CMK (cell line): ENCODE measurements around the gene OR6B1.

ENCODE experiments used
- DNase-seq: peaks from one replicate; pipeline ENCODE4 v3.0.0-alpha.2; 2010; ENCODE audit warnings: low read depth

Gene OR6B1

DNA sequence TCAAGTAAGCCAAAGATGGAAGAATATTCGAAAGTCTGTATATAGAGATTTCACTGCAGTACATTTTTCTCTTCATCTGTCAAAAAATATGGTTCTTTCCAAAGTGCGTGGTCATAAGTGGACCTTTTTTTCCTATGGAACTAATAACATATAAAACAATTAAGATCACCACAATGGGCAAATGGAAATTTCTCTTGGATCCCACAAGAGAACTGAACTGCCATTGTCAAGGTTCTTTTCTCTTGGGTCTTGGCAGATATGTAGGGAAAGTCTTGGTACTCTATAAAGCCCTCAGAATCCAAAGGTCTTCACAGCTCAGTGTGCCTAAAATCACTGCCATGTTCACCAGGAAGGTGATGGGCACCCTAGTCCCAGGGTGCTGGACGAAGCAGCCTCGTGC lies at the start of gene OR6B1:
Gene OR6B1, plus strand, starts transcription at position 301 of the 400 bp plus-strand sequence. CDS start 3,677 bp downstream, outside the sequence.
- DNase-seq: no peak

DNA sequence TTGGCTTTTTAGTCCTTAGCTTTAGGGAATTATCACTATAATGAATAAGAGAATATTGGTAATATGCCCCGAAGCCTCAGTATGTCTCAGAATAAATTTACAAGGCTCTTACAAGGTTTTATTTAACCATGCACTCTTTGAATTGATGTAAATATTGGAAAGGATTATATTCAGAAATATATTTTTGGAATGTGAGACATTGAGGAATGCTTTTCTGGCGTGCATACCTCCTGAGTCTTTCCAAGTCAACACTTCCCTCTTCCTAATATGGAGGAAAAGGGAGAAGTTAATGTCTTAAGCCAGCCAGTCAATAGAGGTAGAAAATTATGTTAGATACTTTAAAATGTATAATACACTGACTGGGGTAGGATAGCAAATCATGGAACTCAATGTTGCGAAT lies 46.7 kb upstream of the OR6B1 start:
- DNase-seq: no peak

DNA sequence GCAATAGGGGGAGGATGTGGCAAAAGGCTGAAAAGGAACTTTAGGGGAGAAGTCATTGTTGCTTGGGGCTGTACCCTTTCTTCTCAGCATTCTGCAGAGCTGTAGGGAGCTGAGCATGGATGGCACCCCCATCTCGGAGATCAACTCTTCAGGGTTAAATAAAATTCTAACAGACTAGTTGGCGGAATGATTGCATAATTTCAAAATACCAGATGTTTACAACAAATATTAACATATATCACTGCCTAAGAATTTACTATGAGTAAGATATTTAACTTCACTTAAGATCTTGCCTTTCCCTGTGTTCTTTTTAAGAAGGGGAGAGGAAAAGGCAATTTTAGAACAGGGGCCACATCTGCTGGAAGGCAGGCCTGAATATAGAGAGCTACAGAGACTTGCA lies 46.0 kb upstream of the OR6B1 start:
- DNase-seq: no peak

DNA sequence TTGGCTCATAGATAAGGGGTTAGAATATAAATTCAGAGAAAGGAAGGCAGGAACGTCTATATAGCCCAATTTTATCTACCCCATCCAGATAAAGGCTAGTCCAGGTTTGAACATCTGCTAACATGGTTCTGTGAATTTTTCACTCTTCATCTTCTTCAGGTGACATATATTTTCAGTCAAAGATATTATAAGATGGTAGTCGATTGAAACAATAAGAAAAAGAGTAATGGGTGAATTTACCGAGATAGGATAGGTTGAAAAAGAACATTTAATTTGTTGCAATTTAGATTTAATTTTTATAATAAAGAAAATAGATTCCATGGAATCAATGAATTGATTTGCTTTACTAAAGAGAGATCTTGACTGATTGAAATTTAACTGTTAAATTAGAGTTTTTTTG lies 45.6 kb upstream of the OR6B1 start, which contains the start of gene OR2F1:
Gene OR2F1, plus strand, starts transcription at position 301 of the 400 bp plus-strand sequence. CDS start 5,127 bp downstream, outside the sequence.
- DNase-seq: no peak

DNA sequence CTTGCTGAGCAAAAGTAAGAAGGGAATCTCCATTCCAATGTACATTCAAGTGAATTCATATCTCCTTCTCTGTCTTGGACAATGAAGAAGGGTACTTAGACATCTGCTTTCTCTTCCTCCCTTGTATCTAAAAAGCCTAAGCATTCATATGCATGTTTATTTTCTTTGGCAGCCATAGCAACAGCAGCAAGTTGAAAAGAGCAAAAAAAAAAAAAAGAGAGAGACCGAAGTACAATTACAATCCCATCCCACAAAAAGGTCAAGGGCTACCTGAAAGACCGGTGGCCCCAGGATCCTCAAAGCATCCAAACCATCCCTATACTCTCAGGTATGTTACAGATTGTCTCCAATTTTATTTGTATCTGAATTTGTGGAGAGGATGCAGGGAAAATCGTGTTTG lies 41.3 kb upstream of the OR6B1 start:
- no peak for DNase-seq

DNA sequence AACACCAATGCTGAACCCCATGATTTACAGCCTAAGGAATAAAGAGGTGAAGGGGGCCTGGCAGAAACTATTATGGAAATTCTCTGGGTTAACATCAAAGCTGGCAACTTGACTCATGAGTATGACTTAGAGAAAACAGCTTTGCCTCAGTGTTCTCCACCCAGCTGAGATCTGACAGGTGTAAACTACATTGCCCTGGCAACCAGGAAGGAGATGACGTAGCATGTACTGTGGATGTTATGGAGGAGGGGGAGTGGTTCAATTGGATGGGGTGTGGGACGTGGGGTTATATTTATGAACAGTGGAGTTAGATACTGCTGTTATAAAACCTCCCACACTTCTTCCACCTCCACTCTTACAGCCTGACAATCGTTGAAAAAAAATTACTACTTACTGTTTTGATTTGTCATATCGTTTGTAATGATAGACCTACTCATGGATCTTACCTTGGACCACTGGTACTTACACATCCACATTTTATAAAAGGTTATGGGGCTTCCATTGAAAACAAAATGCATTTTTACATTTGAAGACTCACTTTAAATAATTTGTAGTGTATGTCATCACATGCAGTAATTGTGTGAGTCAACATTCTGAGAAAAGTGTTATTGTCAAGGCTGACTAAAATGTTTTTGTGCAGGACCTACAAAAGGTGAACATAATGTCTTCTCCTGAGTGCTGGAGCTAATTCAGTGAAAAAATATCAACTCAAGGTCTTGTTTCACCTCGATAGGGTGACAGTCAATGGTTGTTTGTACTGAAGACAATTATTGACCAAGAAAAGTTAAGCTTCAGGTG lies 39.1 kb upstream of the OR6B1 start:
- DNase-seq: no peak

DNA sequence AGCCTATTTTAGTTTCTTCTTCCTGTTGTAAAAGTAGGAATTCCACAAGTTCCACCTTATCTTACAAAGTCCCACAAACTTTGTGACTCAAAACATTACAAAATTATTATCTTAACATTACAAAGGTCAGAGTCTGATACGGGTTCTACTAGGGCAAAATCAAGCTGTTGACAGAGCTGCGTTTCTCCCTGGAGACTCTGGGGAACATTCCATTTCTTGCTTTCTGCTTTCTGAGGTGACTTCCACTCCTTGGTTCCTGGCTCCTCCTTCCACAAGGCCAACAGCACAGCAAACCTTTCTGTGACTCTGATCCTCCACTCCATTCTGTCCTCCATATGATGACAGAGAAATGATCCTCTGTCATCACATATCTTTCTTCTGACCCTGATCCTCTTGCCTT lies 34.8 kb upstream of the OR6B1 start:
- DNase-seq: no peak

DNA sequence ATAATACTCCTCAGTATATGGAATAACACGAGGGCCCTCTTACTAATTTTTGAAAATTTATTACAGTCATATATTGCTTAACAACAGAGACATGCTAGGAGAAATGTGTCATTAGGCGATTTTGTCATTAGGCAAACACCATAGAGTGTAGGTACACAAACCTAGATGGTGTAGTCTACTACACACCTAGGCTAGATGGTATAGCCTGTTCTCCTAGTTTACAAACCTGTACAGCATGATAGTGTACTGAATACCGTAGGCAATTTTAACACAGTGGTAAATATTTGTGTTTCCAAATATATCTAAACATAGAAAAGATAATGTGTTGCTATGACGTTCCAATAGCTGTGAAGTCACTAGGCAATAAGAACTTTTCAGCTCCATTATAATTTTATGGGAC lies 32.7 kb upstream of the OR6B1 start:
- no peak for DNase-seq

DNA sequence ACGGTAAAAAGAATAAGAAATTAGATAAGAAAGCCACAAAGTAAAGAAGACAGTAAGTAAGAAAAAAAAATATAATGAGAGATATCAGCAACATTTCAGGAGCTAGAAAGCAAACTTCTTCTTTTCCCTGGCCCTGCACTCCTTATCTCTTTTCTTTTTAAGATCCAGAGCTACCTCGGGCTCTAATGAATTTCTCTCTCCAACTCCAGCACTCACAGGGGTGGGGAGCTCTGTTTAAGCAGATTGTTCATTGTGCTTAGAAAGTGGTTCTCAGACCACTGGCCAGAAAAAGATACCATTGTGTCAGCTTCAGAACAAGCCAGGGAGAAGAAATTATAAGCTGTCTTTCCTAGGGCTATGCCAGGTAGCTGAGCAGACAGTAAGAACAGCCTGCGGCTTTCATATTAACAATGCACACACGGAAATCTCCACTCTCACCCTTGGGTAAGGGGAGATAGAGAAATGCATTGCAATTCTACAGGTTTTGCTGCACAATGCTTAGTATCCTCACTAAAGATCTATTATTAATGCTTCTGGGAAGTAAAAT lies 26.2 kb upstream of the OR6B1 start:
- no peak for DNase-seq

DNA sequence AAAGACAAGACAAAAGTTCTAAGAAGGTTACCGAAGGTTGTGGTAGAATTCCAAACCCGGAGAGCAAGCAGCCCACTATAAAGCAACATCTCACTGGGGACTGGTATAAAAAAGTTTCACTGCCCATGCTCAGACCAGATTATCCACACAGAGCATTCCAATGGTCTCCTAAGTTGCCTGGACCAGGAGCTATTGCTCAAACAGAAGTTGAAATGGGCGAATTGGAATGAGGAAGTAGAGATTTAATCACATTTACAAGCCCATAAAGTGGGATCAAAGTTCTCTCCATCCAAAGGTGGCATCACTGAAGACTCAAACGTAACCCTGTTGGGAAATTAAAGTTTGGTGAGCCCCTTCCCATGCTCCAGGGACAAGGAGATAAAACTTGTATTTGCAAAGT lies 25.7 kb upstream of the OR6B1 start:
- no peak for DNase-seq

DNA sequence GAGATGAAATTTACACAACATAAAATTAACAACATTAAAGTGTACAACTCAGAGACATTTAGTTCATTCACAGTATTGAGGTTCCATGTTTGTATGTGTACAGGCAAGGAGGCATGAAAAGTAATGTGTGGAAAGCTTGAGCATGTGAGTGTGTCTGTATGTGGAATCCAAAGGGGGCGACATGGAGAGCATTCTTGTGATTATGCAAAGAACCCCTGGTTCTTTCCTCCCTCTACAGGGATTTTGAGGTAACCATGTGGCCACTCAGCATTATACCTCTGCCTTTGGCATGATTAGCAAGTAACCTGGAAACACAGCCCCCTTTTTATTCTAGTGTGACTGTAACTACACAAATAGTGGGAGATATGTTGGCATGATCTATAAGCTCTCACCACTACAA lies 24.5 kb upstream of the OR6B1 start:
- no peak for DNase-seq

DNA sequence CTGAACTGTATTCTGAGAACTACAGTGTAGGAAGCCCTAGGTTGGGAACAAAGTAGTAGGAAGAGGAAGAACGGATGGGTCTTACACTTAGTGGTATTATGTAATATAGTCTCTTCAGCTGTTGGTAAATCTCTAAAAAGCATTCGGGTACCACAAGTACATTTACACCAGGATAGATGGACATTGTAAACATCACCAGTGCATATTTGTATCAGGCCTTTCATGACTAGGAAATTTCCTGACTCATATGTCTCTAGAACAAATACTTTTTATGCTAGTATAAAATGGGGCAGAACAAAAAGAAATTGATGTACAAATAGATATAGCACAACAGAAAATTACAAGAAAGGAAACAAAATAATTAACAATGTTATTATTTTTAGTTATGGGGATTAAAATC lies 21.5 kb upstream of the OR6B1 start:
- DNase-seq: no peak

DNA sequence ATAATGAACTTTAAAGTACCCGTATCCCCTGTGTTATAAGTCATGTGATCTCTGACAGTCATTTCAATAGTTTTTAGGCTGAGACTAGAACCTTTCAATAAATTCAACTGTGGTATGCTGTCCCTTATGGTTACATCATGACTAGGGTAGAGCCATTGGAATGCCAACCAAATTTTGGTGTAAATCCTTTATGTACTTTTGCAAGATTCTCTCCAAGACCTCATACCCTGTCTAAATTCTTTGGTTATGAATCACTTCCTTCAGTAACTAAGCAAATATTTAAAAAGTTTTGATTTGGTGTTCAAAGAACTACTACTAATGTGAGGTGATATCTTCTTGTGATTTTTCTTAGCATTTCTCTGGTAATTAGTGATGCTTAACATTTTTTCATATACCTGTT lies 20.8 kb upstream of the OR6B1 start:
- DNase-seq: no peak

DNA sequence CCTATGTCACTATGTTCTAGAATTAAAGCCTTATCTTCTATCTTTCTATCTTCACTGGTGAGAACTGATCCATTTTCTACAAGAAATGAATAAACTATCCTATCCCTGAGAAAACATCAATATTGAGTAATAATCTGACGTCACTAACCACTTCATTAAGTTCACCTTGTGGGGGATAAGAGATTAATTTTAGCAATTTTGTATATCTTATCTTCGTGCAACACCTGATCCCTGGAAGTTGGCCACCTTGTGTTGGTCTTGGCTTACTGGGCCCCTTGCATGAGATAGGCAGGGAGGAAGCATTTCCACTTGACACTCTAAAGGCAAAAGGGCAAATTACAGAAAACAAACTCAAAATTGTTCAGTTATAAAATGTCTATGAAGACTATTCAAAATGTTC lies 20.1 kb upstream of the OR6B1 start:
- no peak for DNase-seq

DNA sequence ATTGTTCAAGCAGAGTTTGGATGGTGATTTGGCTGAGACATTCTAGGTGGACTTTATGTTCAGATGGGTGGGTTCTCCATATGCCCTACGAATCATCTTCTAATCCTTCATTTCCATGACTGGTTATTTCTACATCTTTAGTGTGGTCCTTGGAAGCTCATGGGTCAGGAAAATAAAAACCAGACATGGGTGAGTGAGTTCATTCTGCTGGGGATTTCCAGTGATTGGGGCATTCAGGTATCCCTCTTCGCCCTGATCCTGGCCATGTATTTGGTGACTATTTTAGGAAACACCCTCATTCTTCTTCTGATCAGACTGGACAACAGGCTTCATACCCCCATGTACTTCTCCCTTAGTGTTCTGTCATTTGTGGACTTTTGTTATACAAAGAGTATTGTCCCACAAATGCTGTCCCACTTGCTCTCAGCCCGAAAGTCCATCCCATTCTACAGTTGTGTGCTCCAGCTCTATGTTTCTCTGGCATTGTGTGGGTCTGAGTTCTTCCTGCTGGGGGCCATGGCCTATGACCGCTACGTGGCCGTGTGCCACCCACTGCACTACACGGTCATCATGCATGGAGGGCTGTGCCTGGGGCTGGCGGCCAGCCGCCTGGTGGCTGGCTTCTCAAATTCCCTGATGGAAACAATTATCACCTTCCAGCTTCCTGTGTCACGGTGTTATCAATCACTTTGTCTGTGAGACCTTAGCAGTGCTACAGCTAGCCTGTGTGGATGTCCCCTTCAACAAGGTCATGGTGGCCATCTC lies 19.2 kb upstream of the OR6B1 start:
- no peak for DNase-seq

DNA sequence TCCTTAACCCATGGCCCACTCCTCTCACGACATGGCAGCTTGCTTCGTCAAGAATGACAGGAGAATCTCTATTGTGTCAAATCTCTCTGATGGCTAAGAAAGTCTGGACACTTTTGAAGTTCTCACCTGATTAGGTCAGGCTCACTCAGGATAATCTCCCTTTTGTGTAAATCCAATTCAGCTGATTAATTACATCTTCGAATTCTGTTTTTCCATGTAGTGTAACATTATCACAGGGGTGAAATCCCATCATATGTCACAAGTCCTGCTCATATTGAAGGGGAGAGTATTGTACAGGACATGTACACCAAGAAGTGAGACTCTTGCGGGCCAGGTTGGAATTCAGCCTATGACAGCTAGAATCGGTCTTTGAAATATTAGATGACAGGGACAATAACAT lies 16.2 kb upstream of the OR6B1 start:
- DNase-seq: no peak

DNA sequence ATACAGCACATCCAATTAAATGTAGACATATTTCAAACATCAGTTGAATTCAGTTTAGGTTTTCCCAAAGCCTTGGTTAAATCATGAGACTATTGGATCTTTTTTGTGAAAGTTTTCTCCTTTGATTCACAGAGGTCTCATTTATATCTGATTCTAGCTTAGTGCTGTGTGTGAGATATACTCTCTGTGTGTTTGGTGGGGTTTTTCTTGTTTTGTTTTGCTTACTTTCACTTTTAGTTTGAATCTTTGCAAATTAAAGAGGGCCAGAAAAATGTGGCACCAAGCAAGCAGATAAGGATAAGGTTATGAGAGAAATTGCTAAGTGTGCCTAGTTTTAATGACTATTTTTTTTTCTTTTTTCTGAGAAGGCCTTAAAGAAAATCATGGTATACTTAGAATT lies 12.6 kb upstream of the OR6B1 start:
- DNase-seq: no peak

DNA sequence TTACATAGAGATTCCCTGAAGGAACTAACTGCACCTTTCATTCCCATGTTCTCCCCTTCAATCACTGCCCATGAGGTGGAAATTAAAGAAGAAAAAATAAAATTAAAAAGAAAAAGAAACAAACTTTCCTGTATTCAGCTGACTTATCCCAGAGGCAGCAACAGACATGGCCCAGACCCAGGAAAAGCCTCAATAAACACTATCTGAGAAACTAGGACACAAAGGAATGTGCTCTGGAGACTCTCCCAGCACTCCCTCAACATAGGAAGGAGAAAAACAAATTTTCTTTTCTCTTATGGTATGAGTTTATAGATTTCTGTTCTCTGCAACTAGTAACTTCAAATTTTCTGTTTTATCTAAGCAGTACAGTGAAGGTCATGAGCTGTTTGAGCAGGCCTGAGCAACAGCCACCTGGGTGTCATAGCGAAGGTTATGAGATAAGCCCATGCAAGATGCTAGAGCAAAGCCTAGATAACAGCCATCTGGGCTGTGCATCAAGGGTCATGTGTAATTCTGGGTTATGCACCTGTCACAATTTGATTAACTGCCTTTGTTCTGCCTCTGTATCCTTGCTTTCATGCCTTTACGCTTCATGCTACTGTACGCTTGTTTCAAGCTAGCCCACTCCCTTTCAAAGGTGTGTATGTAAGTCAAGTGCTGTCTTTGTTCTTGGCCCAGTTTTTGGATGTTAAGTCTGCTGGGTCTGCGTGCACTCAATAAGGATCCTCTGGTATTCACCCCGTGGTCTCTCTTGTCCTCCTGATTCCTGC lies 11.0 kb upstream of the OR6B1 start:
- DNase-seq: no peak

DNA sequence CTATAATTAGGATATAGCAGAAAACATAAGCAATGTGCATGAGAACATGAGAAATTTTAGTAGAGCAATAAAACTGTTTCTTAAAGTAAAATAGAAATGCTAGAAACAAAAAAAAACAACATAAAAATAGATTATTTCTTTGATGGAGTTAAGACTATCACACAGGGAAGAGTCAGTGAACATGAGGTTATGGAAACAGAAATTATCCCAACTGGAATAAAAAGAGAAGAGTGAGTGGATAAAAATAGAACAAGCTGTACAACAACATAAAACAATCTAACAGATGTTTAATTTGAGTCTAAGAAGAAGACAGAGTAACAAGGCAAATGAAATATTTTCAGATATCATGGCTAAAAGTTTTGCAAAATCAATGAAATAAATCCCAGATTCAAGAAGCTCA lies 7.5 kb upstream of the OR6B1 start:
- no peak for DNase-seq

DNA sequence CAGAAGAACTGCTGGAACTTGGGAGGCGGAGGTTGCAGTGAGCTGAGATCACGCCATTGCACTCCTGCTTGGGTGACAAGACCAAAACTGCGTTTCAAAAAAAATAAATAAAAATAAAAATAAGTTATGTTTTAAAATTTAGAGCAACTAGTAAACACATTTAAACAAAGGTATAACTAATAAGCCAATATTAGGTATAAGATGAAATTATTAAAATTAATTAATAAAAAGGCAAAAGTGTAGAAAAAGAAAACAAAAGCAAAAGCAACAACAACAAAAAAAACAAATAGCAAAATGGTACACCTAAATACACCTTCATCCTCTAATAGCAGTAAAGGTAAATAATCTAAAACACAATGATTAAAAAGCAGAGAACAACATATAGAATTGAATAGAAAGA lies 6.2 kb upstream of the OR6B1 start:
- DNase-seq: no peak

DNA sequence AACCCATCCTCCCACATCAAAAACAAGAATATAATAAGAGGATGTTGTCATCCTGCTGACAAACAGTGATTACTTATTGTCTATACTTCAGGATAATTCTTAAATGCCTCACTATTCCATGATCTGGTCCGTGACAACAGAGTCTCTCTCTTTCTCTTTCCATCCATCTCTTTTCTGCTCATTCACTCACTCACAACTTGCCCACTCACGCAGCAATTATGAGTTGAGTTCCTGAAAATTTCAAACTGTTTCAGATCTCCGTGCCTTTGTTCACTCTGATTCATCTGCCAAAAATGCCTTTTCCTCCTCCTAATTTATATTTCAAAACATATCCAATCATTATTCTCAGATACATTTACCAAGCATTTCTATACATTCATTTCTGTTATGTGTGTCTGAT lies 1.4 kb downstream of the OR6B1 start:
- no peak for DNase-seq

DNA sequence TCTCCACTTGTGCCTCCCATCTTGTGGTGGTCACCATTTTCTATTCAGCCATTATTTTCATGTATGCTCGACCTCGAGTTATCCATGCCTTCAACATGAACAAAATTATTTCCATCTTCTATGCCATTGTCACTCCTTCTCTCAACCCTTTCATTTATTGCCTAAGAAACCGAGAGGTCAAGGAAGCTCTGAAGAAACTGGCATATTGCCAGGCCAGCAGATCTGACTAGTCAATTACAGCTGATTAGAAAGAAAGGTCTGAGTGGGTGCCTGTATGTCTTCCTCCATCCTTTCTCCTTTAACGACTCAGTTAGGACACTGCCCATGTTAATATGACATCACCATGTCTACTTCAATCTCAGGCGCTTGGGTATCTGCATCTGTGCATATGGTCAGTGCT lies 4.6 kb downstream of the OR6B1 start:
- no peak for DNase-seq
